Stimulated activated CD8-positive, alpha-beta memory T cell treated with anti-CD3 and anti-CD28 coated beads, Interleukin-12 subunit alpha, Interleukin-12 subunit beta, amount 100 ng/mL, for 24 hours (primary cell): ENCODE measurements around the gene FAF1.
"Not testable (repeated sequence)": the region's sequence is repeated elsewhere in the genome, so short reads cannot be mapped to it uniquely, and the experiment has no call there.

Experiments used
- DNase-seq: peaks from one replicate; pipeline ENCODE4 v3.0.0-alpha.2; 2020; ENCODE audit errors: extremely low read depth

FAF1 gene

DNA sequence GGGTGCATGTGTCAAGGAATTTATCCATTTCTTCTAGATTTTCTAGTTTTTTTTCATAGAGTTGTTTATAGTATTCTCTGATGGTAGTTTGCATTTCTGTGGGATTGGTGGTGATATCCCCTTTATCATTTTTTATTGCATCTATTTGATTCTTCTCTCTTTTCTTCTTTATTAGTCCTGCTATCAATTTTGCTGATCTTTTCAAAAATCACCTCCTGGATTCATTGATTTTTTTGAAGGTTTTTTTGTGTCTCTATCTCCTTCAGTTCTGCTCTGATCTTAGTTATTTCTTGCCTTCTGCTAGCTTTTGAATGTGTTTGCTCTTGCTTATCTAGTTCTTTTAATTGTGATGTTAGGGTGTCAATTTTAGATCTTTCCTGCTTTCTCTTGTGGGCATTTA, 52.5 kb downstream of the FAF1 start:
- not testable (repeated sequence) for DNase-seq

DNA sequence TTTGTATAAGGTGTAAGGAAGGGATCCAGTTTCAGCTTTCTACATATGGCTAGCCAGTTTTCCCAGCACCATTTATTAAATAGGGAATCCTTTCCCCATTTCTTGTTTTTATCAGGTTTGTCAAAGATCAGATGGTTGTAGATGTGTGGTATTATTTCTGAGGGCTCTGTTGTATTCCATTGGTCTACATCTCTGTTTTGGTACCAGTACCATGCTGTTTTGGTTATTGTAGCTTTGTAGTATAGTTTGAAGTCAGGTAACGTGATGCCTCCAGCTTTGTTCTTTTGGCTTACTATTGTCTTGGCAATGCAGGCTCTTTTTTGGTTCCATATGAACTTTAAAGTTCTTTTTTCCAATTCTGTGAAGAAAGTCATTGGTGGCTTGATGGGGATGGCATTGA, 54.0 kb downstream of the FAF1 start:
- not testable (repeated sequence) for DNase-seq

DNA sequence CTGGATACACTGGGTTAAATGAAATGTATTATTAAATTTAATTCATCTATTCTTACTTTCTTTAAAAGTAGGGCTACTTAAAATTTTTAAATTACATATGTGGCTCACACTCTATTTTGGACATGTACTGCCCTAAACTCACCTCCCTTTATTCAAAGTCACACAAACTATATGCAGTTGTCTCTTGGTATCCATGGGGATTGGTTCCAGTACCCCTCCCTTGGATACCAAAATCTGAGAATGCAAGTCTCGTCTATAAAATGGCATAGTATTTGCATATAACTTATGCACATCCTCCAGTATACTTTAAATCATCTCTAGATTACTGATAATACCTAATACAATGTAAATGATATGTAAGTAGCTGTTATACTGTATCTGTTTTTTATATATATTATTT, 57.6 kb downstream of the FAF1 start:
- DNase-seq: no peak

DNA sequence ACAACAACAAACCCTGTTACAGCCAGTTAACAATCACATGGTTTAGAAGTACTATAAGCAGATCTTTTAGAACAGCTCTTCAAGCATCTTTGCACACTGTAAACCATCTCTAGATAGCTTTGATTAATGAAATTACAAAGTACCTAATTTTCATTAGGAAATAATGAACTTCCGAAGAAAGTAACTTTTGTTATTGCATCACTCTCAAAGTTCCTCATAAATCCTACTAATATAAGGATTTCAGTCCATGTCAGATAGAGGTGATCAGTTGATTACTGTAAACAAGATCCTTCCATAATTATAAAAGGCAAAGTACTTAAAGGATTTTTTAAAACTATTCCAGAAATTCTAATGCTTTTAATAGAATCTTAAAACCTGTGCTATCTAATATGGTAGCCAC, 58.2 kb downstream of the FAF1 start:
- no peak for DNase-seq

DNA sequence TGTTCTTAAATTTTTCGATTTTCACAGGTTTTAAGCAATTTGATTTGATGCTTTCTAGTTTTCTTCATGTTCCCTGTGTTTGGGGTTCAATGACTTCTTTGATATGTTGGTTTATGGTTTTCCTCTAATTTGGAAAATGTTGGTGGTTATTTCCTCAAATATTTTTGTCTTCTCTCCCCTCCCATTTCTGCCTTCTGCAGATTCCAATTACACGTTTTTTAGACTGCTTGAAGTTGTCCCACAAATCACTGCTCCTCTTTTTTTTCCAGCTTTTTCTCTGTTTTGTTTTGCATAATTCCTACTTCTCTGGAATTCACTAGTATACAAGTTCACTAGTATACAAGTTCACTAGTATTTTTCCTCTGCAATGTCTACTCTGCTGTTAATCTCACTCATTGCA, 61.3 kb downstream of the FAF1 start:
- no peak for DNase-seq

DNA sequence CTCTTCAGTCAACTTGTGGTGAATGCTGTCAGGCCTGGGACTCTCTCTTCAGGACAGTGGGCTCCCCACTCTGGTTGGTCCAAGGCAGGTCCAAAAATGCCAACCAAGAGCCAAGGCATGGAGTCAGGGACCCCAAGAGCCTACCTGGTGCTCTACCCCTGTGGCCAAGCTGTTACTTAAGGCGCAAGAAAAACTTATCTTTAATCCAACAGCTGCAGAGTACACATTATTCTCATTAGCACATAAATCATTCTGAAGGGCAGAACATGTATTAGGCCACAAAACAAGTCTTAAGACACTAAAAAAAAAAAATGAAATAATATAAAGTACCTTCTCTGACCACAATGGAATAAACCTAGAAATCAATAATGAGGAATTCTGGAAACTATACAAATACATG, 65.7 kb downstream of the FAF1 start:
- DNase-seq: no peak

DNA sequence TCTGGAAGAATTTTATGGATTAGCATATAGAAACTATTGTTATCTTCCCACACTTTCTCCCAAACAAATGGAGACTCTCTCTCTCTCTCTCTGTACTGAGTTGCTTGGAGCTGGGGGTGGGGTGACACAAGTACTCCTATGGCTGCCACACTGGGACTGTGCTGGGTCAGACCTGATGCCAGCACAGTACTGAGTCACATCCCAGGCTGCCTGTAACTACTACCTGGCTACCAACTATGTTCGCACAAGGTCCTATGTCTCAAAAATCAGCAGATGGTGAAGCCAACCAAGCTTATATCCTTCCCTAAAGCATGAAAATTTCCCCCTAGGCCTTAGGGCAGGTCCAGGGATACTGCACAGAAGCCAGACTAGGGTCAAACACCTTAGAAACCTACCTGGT, 66.6 kb downstream of the FAF1 start:
- no peak for DNase-seq

DNA sequence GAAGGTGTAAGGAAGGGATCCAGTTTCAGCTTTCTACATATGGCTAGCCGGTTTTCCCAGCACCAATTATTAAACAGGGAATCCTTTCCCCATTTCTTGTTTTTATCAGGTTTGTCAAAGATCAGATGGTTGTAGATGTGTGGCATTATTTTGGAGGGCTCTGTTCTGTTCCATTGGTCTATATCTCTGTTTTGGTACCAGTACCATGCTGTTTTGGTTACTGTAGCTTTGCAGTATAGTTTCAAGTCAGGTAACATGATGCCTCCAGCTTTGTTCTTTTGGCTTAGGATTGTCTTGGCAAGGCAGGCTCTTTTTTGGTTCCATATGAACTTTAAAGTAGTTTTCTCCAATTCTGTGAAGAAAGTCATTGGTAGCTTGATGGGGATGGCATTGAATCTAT, 72.5 kb downstream of the FAF1 start:
- not testable (repeated sequence) for DNase-seq

DNA sequence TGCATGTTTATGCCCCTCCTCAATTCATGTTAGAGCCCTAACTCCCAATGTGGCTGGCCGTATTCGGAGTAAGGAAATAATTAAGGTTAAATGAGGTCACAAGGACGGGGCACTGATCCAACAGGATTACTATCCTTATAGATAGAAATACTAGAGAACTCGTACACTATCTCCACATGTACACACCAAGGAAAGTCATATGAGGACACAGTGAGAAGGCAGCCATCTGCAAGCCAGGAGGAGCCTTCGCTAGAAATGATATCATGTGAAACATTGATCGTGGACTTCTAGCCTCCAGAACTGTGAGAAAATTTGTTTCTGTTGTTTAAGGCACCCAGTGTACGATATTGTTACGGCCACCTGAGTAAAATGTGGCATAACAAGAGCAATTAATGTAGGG, 79.7 kb downstream of the FAF1 start:
- DNase-seq: no peak

DNA sequence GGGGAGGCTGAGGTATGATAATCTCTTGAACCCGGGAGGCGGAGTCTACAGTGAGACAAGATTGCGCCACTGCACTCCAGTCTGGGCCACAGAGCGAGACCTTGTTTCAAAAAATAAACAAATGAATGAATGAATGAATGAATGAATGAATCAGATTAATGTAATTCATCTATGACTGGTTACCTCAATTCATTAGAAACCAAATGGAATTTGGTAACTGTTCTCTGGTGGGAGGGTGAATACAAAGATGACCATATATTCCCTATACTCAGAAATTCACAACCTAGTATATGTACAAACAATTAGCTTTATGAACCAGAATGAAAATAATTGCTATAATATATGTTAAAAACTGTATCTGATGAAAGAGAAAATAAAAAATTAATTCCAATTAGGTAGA, 80.9 kb downstream of the FAF1 start:
- DNase-seq: no peak

DNA sequence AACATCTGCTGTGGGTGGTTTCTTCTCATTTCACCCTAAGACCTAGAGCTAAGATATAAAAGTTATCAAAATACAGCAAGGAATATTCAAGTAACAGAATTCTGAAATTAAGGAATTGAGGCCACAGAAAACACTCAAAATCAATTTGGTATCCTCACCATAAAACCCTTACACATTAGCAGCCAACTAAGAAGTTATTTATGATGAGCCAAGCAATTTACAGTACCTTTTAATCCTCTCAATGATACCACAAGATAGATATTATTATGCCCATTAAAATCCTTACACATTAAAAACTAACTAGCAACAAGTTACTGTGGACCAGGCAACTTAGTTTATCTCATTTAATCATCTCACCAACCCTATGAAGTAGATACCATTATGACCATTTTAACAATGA, 81.6 kb downstream of the FAF1 start:
- no peak for DNase-seq

DNA sequence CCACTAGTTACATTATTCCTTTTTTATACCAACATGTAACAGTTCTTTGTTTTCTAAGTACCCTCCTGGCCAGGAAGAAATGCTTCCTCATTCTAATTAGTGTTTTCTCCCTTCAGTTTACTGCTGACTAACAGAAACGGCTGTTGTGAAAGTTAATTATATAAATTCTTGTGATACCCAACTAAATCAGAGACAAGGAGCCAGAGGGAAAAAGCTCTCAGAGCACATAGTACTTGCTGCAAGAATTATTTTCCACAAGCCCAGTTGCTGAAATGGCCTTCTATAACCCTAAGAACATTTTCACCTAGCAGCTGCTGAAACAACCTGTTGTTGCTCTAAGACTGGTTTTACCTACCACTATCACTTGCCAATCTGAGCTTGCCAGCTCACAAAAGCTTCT, 82.4 kb downstream of the FAF1 start:
- DNase-seq: no peak

DNA sequence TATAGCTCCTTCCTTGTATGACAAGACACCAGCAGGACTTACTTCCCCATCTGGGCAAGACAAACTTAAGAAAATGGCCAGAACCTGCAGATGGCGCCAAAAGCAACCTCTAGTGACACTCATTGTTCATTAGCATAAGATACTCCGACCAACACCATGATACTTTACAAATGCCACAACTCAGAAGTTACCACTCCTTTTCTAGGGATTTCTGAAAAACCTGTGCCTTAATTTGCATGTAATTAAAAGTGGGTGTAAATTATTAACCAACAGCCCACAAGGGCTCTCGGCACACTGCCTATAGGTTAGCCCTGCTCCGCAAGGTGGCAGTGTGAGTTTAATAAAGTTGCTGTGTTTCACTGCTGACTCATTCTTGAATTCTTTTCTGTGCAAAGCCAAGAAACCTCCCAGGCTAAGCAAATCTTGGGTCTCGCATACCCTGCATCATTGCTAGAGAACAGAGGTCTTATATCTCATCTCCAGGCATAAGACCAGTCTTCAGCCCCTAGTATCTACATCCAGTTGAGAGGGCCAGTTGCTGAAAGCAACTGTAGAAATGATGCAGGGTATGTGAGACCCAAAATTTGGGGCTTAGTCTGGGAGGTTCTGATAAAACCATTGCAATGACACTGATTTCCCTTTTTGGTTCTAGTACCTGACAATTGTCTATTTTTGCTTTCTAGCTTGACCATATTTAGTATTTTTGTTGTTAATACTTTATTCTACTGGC, 86.4 kb downstream of the FAF1 start:
- peak; percentile 21 for DNase-seq

DNA sequence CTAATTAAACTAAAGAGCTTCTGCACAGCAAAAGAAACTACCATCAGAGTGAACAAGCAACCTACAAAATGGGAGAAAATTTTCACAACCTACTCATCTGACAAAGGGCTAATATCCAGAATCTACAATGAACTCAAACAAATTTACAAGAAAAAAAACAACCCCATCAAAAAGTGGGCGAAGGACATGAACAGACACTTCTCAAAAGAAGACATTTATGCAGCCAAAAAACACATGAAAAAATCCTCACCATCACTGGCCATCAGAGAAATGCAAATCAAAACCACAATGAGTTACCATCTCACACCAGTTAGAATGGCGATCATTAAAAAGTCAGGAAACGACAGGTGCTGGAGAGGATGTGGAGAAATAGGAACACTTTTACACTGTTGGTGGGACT, 95.2 kb downstream of the FAF1 start:
- not testable (repeated sequence) for DNase-seq

DNA sequence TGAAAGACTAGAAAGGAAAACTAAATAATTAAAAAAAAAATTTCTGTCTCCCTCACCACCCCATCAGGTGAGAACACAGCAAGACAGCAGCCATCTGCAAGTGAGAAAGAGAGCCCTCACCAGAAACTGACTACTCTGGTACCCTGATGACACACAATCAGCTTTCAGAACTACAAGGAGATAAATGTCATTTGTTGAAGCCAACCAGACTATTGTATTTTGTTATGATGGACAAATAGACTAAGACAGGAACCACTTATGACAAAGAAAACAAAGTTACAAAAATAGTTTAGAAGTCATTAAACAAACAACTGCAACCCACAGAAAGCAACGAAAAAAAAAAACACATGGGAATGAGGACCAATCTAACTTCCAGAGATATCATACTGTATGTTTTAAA, 98.3 kb downstream of the FAF1 start:
- DNase-seq: no peak

DNA sequence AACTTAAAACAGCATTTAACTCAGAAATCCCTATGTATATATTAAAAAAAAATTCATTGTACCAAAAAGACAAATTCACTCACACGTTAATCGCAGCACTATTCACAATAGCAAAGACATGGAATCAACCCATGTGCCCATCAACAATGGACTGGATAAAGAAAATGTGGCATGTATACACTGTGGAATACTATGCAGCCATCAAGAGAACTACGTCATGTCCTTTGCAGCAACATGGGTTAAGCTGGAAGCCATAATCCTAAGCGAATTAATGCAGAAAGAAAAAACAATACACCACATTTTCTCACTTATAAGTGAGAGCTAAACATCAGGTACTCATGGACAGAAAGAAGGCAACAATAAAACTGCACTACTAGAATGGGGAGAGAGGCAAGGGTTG, 99.4 kb downstream of the FAF1 start:
- no peak for DNase-seq

DNA sequence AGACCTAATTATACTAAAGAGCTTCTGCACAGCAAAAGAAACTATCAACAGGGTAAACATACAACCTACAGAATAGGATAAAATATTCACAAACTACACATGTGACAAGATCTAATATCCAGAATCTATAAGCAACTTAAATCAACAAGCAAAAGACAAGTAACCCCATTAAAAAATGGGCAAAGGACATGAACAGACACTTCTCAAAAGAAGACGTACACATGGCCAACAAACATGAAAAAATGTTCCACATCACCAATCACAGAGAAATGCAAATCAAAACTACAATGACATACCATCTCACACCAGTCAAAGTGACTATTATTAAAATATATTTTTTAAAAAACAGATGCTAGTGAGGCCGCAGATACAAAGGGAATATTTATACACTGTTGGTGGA, 99.8 kb downstream of the FAF1 start:
- no peak for DNase-seq

DNA sequence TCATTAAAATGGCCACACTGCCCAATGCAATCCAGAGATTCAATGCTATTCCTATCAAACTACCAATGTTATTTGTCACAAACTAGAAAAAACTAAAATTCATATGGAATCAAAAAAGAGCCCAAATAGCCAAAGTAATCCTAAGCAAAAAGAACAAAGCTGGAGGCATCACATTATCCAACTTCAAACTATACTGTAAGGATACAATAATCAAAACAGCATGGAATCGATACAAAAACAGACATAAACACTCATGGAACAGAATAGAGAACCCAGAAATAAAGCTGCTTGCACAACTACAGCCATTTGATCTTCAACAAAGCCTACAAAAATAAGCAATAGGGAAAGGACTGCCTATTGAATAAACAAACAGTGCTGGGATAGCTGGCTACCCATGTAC, 100.4 kb downstream of the FAF1 start:
- no peak for DNase-seq

DNA sequence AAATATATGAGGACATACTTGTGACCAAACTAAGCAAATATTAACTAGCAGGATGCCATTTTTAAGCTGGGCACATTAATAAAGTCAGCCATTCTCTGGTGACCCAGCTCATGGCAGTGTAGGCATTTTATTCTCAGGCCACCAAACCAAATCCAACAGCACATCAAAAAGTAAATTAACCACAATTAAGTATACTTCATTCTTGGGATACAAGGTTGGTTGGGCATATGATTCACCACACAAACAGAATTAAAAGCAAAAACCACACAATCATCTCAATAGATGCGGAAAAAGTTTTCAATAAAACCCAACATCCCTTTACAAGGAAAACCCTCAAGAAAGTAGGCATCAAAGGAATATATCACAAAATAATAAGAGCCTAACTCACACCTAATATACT, 101.3 kb downstream of the FAF1 start:
- no peak for DNase-seq

DNA sequence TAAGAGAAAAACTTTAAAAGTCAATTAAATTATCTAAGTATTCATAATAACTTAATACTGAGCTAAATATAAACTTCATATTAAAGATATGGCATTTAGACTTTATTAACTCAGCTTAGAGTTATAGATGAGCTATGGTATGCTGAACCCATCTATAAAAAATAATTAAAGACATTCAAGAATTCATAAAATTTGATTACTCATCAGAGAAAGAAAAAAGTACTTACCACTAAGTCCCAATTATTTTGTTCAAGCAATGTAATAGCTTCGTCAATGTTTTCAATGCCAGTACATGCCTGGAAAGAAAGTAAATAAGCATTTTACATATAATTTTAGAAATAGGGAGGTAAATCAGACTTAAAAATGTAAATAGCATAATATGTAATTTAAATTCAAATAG, 102.4 kb downstream of the FAF1 start:
- no peak for DNase-seq

DNA sequence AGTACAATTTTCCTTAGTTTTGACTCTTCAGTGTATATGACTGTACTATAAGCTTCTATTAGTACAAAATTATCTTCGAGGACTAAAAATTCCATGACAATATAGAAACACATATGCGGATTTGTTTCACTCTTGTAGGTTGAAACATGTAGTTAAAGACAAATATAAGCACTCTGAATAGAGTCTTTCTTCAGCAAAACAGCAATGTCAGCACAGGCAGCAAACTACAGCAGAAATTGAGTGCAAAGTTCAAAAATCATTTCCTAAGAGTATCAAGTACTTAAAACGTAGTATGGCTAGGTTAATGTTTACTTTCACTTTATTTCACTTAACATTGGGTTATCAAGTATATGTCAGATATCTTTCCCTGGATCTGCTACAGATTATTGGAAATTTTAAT, 106.7 kb downstream of the FAF1 start:
- DNase-seq: no peak

DNA sequence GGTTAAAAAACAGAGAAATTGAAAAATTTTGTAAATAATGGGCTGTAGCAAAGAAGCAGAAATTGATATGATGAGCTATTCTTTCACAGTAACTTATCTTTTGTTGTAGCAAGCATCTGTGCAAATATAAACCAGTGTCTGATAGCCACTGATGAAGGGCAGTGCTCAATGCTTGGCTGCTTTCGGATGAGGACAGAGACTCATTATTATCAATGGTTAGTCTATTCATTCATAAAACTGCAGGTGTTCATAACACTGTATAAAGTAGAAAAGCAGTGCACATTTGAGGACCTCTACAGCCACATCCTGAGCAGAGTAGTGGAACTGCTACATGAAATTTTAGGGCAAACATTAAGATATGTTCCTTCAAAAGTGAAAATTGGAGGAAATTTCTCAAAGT, 107.2 kb downstream of the FAF1 start:
- no peak for DNase-seq

DNA sequence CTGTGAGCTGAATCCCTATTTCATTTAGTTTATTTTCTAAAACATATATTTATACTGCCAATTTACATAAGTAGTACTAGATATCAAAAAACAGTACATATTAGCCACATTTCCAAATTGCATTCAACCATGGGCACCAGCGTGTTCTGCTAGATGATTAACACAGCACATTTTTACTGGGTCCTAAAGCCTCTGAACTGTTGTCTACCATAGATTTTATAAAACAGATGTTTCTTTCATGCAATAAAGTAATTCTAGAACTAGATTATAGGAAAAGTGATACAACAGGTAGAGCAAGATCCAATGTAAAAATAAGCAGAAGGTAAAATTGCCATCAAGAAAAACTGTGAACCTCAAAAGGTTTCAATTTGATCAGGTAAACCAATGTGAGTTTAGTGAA, 108.6 kb downstream of the FAF1 start:
- no peak for DNase-seq

DNA sequence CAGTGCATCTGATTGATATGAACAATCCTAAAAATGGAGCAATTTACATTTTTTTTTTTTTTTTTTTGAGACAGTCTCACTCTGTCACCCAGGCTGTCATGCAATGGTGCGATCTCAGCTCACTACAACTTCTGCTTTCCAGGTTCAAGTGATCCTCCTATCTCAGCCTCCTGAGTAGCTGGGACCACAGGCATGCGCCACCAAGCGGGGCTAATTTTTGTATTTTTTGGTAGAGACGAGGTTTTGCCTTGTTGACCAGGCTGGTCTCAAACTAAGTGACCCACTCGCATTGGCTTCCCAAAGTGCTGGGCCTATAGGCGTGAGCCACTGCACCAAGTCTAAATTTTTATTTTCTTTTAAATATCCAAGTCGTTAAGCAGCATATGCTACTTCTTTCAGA, 109.0 kb downstream of the FAF1 start:
- DNase-seq: no peak
